ENCODE measurements around the gene HNRNPDL. TPM values are rescaled to one million over a fixed set of nuclear protein-coding genes. Genes with fewer than 3 reads are reported as not detected.

The HNRNPDL gene
- total and polyA plus RNA-seq, 2 of the 13 experiments (the other 11 are each of a cell fraction or from before 2014, with no cell fraction given): 167 to 414 TPM

- TF ChIP-seq ATF6 (CRISPR knock-in tag; conservative IDR thresholded peaks at IDR 0.05) (no peak), UBTF (CRISPR knock-in tag; IDR thresholded peaks at IDR 0.05) (no peak), ZC3H13 (CRISPR knock-in tag; IDR thresholded peaks at IDR 0.05) (no peak), ZNF780A (CRISPR knock-in tag; IDR thresholded peaks at IDR 0.05) (0 out of 2 replicates have a peak, but pooled peaks have one; percentile 7), TCF7 (IDR thresholded peaks at IDR 0.05; ENCODE audit: low read depth) (no peak), ZNF546 (CRISPR knock-in tag; conservative IDR thresholded peaks at IDR 0.05) (no peak), ZNF235 (CRISPR knock-in tag; IDR thresholded peaks at IDR 0.05; ENCODE audit: borderline replicate concordance) (no peak), BCLAF1 (IDR thresholded peaks at IDR 0.05) (no peak), TOE1 (CRISPR knock-in tag; IDR thresholded peaks at IDR 0.05) (0 out of 2 replicates have a peak, but pooled peaks have one; percentile 22), GABPA (IDR thresholded peaks at IDR 0.05; ENCODE audit: low read depth, low read length) (no peak), GABPA (CRISPR knock-in tag; IDR thresholded peaks at IDR 0.05; ENCODE audit: low read depth) (0 out of 2 replicates have a peak, but pooled peaks have one; percentile 21), TEF (CRISPR knock-in tag; IDR thresholded peaks at IDR 0.05) (no peak), ZNF143 (CRISPR knock-in tag; IDR thresholded peaks at IDR 0.05) (no peak), RELA (CRISPR knock-in tag; IDR thresholded peaks at IDR 0.05) (no peak), MXI1 (IDR thresholded peaks at IDR 0.05; ENCODE audit: borderline replicate concordance, low read depth, low read length) (peak; percentile 71; the same call in 1 of the 3 replicates), GZF1 (CRISPR knock-in tag; IDR thresholded peaks at IDR 0.05) (no peak), SKI (IDR thresholded peaks at IDR 0.05; ENCODE audit: partially characterized antibody) (no peak), NR0B2 (CRISPR knock-in tag; IDR thresholded peaks at IDR 0.05) (no peak), ZNF503 (CRISPR knock-in tag; IDR thresholded peaks at IDR 0.05) (no peak), ZFP36L1 (CRISPR knock-in tag; IDR thresholded peaks at IDR 0.05) (no peak), AKAP8 (CRISPR knock-in tag; IDR thresholded peaks at IDR 0.05) (no peak)
Observed at GRCh38 chr4:82428526-82428968, 1.7 kb downstream of the HNRNPDL start (continued).
